ENCODE data around the gene FASN. TPM values are rescaled to one million over a fixed set of nuclear protein-coding genes. Genes with fewer than 3 reads are reported as not detected.

Gene FASN
- total RNA-seq, 1 donor from 2014 or later = 90.9 TPM

GRCh38 chr17:82080789-82081464 lies 17.1 kb downstream of the FASN start:
- no peak for TF ChIP-seq CTCF (IDR thresholded peaks at IDR 0.05)
- Histone ChIP-seq H3K36me3 (peaks cover 65 to 76% of the 10 kb centered on the region in 2 donors), H3K9me3 (no peaks in the 10 kb centered on the region), H3K4me3 (no peak overlapping the region), H3K27me3 (no peaks in the 10 kb centered on the region), H3K4me1 (no peaks in the 10 kb centered on the region), H3K27ac (no peak overlapping the region)
- no peak for DNase-seq (ENCODE audit: low spot score in 2 of 2)
- intact Hi-C loops (cut with DNase I) = no loop called here

GRCh38 chr17:82080048-82080788 lies 17.8 kb downstream of the FASN start:
- Histone ChIP-seq H3K9me3 (no peaks in the 10 kb centered on the region), H3K4me3 (no peak overlapping the region), H3K4me1 (no peaks in the 10 kb centered on the region), H3K36me3 (peaks cover 59 to 69% of the 10 kb centered on the region in 2 donors), H3K27ac (no peak overlapping the region), H3K27me3 (no peaks in the 10 kb centered on the region)
- no peak for TF ChIP-seq CTCF (IDR thresholded peaks at IDR 0.05)
- no peak for DNase-seq (ENCODE audit: low spot score in 2 of 2)
- intact Hi-C loops (cut with DNase I) = no loop called here

GRCh38 chr17:82079001-82079677 lies 18.9 kb downstream of the FASN start:
- no peak for TF ChIP-seq CTCF (IDR thresholded peaks at IDR 0.05)
- Histone ChIP-seq H3K9me3 (no peaks in the 10 kb centered on the region), H3K27me3 (no peaks in the 10 kb centered on the region), H3K36me3 (peaks cover 49 to 58% of the 10 kb centered on the region in 2 donors), H3K27ac (no peak overlapping the region), H3K4me3 (no peak overlapping the region), H3K4me1 (no peaks in the 10 kb centered on the region)
- no peak for DNase-seq (ENCODE audit: low spot score in 2 of 2)
- intact Hi-C loops (cut with DNase I) = no loop called here

GRCh38 chr17:82078433-82078832 lies 19.6 kb downstream of the FASN start:
- no peak for DNase-seq (ENCODE audit: low spot score in 2 of 2)
- H3K9me3 ChIP-seq = no peaks in the 10 kb centered on the region
- H3K36me3 ChIP-seq = peaks cover 42 to 51% of the 10 kb centered on the region in 2 donors
- no peaks in the 10 kb centered on the region for H3K4me1 ChIP-seq
- intact Hi-C loops (cut with DNase I) = no loop called here
- TF ChIP-seq CTCF (IDR thresholded peaks at IDR 0.05) = no peak
- no peak overlapping the region for H3K27ac ChIP-seq
- no peak overlapping the region for H3K4me3 ChIP-seq
- no peaks in the 10 kb centered on the region for H3K27me3 ChIP-seq

- H3K4me3 ChIP-seq = no peak overlapping the region
- DNase-seq (ENCODE audit: low spot score in 2 of 2) = no peak
- H3K27ac ChIP-seq = no peak overlapping the region
- no peaks in the 10 kb centered on the region for H3K27me3 ChIP-seq
- no peak for TF ChIP-seq CTCF (IDR thresholded peaks at IDR 0.05)
- peaks cover 35 to 44% of the 10 kb centered on the region in 2 donors for H3K36me3 ChIP-seq
- no peaks in the 10 kb centered on the region for H3K9me3 ChIP-seq
- intact Hi-C loops (cut with DNase I) = no loop called here
- no peaks in the 10 kb centered on the region for H3K4me1 ChIP-seq
Observed at GRCh38 chr17:82077617-82078358, 20.2 kb downstream of the FASN start.

All from ascending aorta (tissue), 2 donors.